ENCODE data around the gene CAMSAP3.

GRCh38 chr19:7643031-7643415 lies 47.4 kb downstream of the CAMSAP3 start:
- TF ChIP-seq EZH2phosphoT487 (IDR thresholded peaks at IDR 0.05; ENCODE audit: borderline replicate concordance, low read length): no peak
- TF ChIP-seq EZH2 (IDR thresholded peaks at IDR 0.05; ENCODE audit: low read length, unreplicated experiment): no peak
- TF ChIP-seq CTCF (conservative IDR thresholded peaks at IDR 0.05; ENCODE audit: low read depth, low read length): no peak
